ENCODE measurements around the gene TAPT1. TPM values are rescaled to one million over a fixed set of nuclear protein-coding genes. Genes with fewer than 3 reads are reported as not detected.
A peak's percentile ranks its signal among the peaks of the same experiment; 100 is the strongest.

The TAPT1 gene
- total and polyA plus RNA-seq, 8 donors, result 7.3 to 27.7 (median 19.2) TPM

DNA sequence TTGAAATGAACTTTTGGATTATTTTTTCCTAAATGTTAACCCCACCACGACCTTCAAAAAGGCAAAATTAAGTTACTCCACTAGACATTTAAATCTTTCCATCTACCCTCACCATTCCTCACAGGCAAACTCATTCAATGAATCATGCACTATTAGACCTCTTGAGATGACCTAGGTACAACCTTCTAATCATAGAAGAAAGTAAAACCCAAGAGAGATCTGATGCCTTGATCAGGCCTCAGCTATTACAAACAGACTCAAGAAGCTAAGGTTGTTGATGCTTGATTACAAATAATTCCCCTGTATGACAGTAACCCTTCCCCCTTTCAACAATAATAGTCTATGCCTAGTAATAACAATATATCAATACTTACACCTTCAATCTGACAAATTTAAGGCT is 18.9 kb downstream of the TAPT1 start:
- TF ChIP-seq, protein P1, sequence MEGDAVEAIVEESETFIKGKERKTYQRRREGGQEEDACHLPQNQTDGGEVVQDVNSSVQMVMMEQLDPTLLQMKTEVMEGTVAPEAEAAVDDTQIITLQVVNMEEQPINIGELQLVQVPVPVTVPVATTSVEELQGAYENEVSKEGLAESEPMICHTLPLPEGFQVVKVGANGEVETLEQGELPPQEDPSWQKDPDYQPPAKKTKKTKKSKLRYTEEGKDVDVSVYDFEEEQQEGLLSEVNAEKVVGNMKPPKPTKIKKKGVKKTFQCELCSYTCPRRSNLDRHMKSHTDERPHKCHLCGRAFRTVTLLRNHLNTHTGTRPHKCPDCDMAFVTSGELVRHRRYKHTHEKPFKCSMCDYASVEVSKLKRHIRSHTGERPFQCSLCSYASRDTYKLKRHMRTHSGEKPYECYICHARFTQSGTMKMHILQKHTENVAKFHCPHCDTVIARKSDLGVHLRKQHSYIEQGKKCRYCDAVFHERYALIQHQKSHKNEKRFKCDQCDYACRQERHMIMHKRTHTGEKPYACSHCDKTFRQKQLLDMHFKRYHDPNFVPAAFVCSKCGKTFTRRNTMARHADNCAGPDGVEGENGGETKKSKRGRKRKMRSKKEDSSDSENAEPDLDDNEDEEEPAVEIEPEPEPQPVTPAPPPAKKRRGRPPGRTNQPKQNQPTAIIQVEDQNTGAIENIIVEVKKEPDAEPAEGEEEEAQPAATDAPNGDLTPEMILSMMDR (IDR thresholded peaks at IDR 0.05), result no peak
- ATAC-seq (no peak), DNase-seq (no peak), FAIRE-seq (no peak)
- Histone ChIP-seq H3K9me3 (no peaks in the 10 kb centered on the region), H3K36me3 (no peaks in the 10 kb centered on the region), H3K27me3 (no peaks in the 10 kb centered on the region), H3K27ac (no peak overlapping the region), H3K4me1 (peaks cover 0 to 6% (median 0%) of the 10 kb centered on the region in 3 donors), H3K4me3 (no peak overlapping the region)
- intact Hi-C loops (cut with DNase I), result loop anchor here in 1 of 3 donors (10.0 kb wide), 1 partner anchor 57 kb away; no protein-coding TSS in a partner anchor
- WGBS, 2 donors, result 87 to 90% methylated on average over 1 of the region's 1 CpG

DNA sequence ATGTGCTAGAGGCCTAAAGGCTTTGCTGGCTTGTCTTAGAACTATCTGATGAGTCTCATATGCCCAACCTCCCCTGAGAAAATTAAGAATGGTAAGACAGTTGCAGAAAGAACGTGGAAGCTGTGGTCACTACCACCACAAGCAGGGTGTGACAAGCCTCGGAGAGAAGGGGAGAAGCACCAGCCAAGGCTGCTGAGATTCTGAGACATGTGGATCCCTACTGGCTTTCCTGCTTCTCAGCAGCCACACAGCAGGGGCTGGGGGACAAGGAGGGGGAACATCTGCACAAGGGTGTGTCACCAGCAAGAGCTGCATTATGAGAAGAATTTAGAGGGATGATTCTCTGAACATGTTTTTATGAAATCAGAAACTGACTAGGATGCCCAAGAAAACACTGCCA is 19.4 kb downstream of the TAPT1 start:
- intact Hi-C loops (cut with DNase I), result loop anchor here in 1 of 3 donors (10.0 kb wide), 1 partner anchor 58 kb away; no protein-coding TSS in a partner anchor
- Histone ChIP-seq H3K36me3 (no peaks in the 10 kb centered on the region), H3K27me3 (no peaks in the 10 kb centered on the region), H3K9me3 (no peaks in the 10 kb centered on the region), H3K4me1 (peaks cover 0 to 6% (median 0%) of the 10 kb centered on the region in 3 donors), H3K4me3 (no peak overlapping the region), H3K27ac (no peak overlapping the region)
- 66 to 69% methylated on average over 2 of the region's 2 CpGs for WGBS, 2 donors
- ATAC-seq (no peak), DNase-seq (no peak), FAIRE-seq (no peak)
- TF ChIP-seq, protein P1 (IDR thresholded peaks at IDR 0.05), result no peak

DNA sequence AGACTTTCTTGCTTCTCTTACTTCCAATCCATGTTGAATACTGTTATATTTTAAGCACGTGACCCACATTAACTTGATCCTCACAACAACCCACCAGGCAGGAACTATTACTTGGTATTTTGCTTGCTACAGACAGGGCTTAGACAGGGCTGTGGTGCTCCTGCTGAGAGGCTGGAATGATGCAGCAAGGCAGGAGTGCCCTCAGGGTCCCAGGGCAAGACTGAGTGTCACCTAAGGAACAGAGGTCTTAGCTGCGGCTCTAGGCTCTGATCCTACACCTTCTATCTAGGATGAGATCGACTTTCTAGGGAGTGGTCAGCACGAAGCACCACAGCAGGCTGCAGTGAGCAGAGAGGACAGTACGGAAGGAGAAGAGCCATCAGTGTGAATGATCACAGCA is 20.0 kb downstream of the TAPT1 start:
- Histone ChIP-seq H3K4me3 (no peak overlapping the region), H3K36me3 (no peaks in the 10 kb centered on the region), H3K27ac (no peak overlapping the region), H3K27me3 (no peaks in the 10 kb centered on the region), H3K9me3 (no peaks in the 10 kb centered on the region), H3K4me1 (peaks cover 0 to 6% (median 0%) of the 10 kb centered on the region in 3 donors)
- DNase-seq (no peak), ATAC-seq (no peak), FAIRE-seq (no peak)
- intact Hi-C loops (cut with DNase I), result loop anchor here in 1 of 3 donors (10.0 kb wide), 1 partner anchor 58 kb away; no protein-coding TSS in a partner anchor
- 72 to 79% methylated on average over 5 of the region's 5 CpGs for WGBS, 2 donors
- TF ChIP-seq, protein P1 (IDR thresholded peaks at IDR 0.05), result no peak

DNA sequence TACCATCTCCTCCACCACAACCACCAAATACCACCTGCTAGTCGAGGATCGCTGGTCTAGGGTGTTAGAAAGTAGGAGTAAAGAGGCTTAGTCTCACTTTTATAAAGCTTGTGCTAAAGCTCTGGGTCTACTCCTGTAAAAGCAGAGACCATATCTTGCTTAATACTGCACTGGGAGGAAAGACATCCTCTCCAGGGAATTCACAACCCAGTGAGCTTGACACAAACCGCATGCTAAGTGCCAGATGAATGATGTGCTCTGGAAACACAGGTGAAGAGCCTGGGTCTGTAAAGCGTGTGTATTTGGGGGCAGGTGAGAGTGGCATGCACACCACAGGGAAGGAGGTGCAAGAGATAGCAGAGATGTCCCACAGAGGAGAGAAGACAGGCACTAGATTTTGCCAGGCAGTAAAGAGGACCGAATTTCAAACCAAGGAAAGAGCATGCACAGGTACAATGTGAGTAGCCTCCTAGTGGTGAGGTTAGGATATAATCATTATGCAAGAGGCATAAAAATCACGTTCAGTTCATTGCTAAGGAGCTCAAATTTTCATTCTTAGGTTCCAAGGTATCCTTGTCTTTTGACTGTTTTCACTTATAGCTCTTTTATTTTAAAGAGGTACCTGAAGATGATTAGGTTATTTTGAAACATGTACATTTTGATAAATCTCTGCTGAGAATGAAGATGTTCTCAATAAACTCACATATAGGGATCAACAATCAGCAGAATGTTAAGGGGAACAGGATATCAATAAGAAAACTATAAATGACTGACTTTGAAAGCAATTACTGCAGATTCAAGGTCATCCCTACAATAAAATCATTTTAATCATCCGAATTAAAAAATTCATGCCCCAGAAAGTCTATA is 20.7 kb downstream of the TAPT1 start:
- Histone ChIP-seq H3K36me3 (no peaks in the 10 kb centered on the region), H3K27ac (no peak overlapping the region), H3K4me1 (peaks cover 0 to 6% (median 0%) of the 10 kb centered on the region in 3 donors), H3K27me3 (no peaks in the 10 kb centered on the region), H3K9me3 (no peaks in the 10 kb centered on the region), H3K4me3 (no peak overlapping the region)
- 56 to 61% methylated on average over 7 of the region's 7 CpGs for whole genome bisulfite sequencing, 2 donors
- peak; percentile 64 to 91 (median 82) for ATAC-seq
- TF ChIP-seq, protein P1 (IDR thresholded peaks at IDR 0.05), result peak in 3 of 4 donors; percentile 34 to 51 (median 38)
- intact Hi-C loops (cut with DNase I), result loop anchor here in 1 of 3 donors (10.0 kb wide), 1 partner anchor 59 kb away; no protein-coding TSS in a partner anchor
- no peak for DNase-seq
- FAIRE-seq, result no peak

Measured in pancreas (tissue), 10 donors.